Measurements from ENCODE around the gene PDE3B. TPM values are rescaled to one million over a fixed set of nuclear protein-coding genes. Genes with fewer than 3 reads are reported as not detected.
"Not testable (repeated sequence)": the region's sequence is repeated elsewhere in the genome, so short reads cannot be mapped to it uniquely, and the experiment has no call there.

PDE3B gene
- total RNA-seq (2022) (0.23 and 0.32 TPM in 2 replicates), Bru-seq, nascent RNA (percentile 19 among the genes with signal in this experiment), BruChase-seq, experiment 1, labeled RNA remaining after a 6-hour chase (percentile 15 among the genes with signal in this experiment), BruChase-seq, experiment 2, labeled RNA remaining after a 2-hour chase (percentile 20 among the genes with signal in this experiment)
- long read RNA-seq: 0 reads

DNA sequence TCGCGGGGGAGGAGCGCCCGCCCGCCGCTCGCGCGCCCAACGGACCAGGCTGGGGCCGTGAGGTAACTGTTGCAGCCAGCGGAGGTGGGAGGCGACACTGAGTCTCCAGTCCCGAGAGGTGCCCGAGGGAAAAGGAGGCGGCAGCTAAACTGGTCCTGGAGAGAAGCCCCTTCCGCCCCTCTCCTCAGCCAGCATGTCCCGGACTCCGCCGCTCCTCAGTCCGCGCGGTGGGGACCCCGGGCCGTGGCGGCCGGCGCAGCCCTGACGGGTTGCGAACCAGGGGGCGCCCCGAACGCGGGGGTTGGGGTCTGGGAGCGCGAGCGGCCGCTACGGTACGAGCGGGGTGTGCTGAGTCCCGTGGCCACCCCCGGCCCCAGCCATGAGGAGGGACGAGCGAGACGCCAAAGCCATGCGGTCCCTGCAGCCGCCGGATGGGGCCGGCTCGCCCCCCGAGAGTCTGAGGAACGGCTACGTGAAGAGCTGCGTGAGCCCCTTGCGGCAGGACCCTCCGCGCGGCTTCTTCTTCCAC is at the start of gene PDE3B:
Gene PDE3B, plus strand, starts transcription at position 108 of the 529 bp plus-strand sequence. Its CDS starts 272 bp downstream, at position 380.
- no peak within 1 kb of the TSS for H3K27ac Mint-ChIP-seq (ENCODE audit: low read depth, unreplicated experiment)
- DNase-seq (ENCODE audit: unreplicated experiment): no peak
- H3K4me1 Mint-ChIP-seq (ENCODE audit: insufficient read depth, unreplicated experiment): no peaks in the 10 kb centered on the region
- ChIA-PET CTCF (interaction anchor here (0.8 to 1.1 kb wide), 3 partner anchors 10 to 431 kb away, joined by 3 to 4 read pairs (median 4); no protein-coding TSS in a partner anchor), POLR2A (no interaction called here)
- TF ChIP-seq, protein P1, sequence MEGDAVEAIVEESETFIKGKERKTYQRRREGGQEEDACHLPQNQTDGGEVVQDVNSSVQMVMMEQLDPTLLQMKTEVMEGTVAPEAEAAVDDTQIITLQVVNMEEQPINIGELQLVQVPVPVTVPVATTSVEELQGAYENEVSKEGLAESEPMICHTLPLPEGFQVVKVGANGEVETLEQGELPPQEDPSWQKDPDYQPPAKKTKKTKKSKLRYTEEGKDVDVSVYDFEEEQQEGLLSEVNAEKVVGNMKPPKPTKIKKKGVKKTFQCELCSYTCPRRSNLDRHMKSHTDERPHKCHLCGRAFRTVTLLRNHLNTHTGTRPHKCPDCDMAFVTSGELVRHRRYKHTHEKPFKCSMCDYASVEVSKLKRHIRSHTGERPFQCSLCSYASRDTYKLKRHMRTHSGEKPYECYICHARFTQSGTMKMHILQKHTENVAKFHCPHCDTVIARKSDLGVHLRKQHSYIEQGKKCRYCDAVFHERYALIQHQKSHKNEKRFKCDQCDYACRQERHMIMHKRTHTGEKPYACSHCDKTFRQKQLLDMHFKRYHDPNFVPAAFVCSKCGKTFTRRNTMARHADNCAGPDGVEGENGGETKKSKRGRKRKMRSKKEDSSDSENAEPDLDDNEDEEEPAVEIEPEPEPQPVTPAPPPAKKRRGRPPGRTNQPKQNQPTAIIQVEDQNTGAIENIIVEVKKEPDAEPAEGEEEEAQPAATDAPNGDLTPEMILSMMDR (IDR thresholded peaks at IDR 0.05; ENCODE audit: unreplicated experiment): no peak
- peak within 1 kb of the TSS; percentile 50 for H3K4me3 Mint-ChIP-seq (ENCODE audit: unreplicated experiment)
- BruUV-seq (replicated peaks): no TSS peak
- H3K27me3 Mint-ChIP-seq (ENCODE audit: insufficient read depth, unreplicated experiment): peaks cover 71% of the 10 kb centered on the region
- H3K36me3 Mint-ChIP-seq (ENCODE audit: insufficient read depth, unreplicated experiment): no peaks in the 10 kb centered on the region
- no peaks in the 10 kb centered on the region for H3K9me3 Mint-ChIP-seq (ENCODE audit: unreplicated experiment)
- intact Hi-C loops (cut with micrococcal nuclease): no loop called here

DNA sequence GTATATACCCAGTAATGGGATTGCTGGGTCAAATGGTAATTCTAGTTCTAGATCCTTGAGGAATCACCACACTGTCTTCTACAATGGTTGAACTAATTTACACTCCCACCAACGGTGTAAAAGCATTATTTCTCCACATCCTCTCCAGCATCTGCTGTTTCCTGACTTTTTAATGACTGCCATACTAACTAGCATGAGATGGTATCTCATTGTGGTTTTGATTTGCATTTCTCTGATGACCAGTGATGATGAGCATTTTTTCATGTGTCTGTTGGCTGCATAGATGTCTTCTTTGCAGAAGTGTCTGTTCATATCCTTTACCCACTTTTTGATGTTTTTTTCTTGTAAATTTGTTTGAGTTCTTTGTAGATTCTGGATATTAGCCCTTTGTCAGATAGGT is 48.3 kb upstream of the PDE3B start:
- CTCF ChIA-PET; H3K4me1 Mint-ChIP-seq (ENCODE audit: insufficient read depth, unreplicated experiment); H3K4me3 Mint-ChIP-seq (ENCODE audit: unreplicated experiment); H3K9me3 Mint-ChIP-seq (ENCODE audit: unreplicated experiment); H3K36me3 Mint-ChIP-seq (ENCODE audit: insufficient read depth, unreplicated experiment); intact Hi-C loops (cut with micrococcal nuclease); DNase-seq (ENCODE audit: unreplicated experiment); BruUV-seq (replicated peaks); H3K27ac Mint-ChIP-seq (ENCODE audit: low read depth, unreplicated experiment); POLR2A ChIA-PET: not testable (repeated sequence)
- peaks cover 41% of the 10 kb centered on the region for H3K27me3 Mint-ChIP-seq (ENCODE audit: insufficient read depth, unreplicated experiment)

- BruUV-seq (replicated peaks): no TSS peak
- ChIA-PET CTCF (interaction anchor here (1.0 kb wide), 1 partner anchor 86 kb away, joined by 3 read pairs; no protein-coding TSS in a partner anchor), POLR2A (no interaction called here)
- DNase-seq (ENCODE audit: unreplicated experiment): no peak
- Mint-ChIP-seq H3K27ac (ENCODE audit: low read depth, unreplicated experiment) (no peak overlapping the region), H3K27me3 (ENCODE audit: insufficient read depth, unreplicated experiment) (peaks cover 60% of the 10 kb centered on the region), H3K4me1 (ENCODE audit: insufficient read depth, unreplicated experiment) (no peaks in the 10 kb centered on the region), H3K4me3 (ENCODE audit: unreplicated experiment) (no peak overlapping the region), H3K9me3 (ENCODE audit: unreplicated experiment) (no peaks in the 10 kb centered on the region), H3K36me3 (ENCODE audit: insufficient read depth, unreplicated experiment) (no peaks in the 10 kb centered on the region)
- TF ChIP-seq, protein P1 (IDR thresholded peaks at IDR 0.05; ENCODE audit: unreplicated experiment): no peak
- intact Hi-C loops (cut with micrococcal nuclease): no loop called here
These were observed 35.9 kb upstream of the PDE3B start for GRCh38 chr11:14607713-14608112.

- DNase-seq (ENCODE audit: unreplicated experiment): no peak
- Mint-ChIP-seq H3K4me3 (ENCODE audit: unreplicated experiment) (no peak overlapping the region), H3K27me3 (ENCODE audit: insufficient read depth, unreplicated experiment) (peaks cover 51% of the 10 kb centered on the region), H3K9me3 (ENCODE audit: unreplicated experiment) (no peaks in the 10 kb centered on the region), H3K4me1 (ENCODE audit: insufficient read depth, unreplicated experiment) (no peaks in the 10 kb centered on the region), H3K27ac (ENCODE audit: low read depth, unreplicated experiment) (no peak overlapping the region), H3K36me3 (ENCODE audit: insufficient read depth, unreplicated experiment) (no peaks in the 10 kb centered on the region)
- CTCF ChIA-PET: no interaction called here
- no TSS peak for BruUV-seq (replicated peaks)
- POLR2A ChIA-PET: no interaction called here
- intact Hi-C loops (cut with micrococcal nuclease): no loop called here
- TF ChIP-seq, protein P1 (IDR thresholded peaks at IDR 0.05; ENCODE audit: unreplicated experiment): no peak
These were observed 33.7 kb upstream of the PDE3B start for GRCh38 chr11:14609902-14610301.
